NT2/D1 (cell line): ENCODE data around the gene SLC35F3.

Experiments
- SUZ12 ChIP-seq: IDR thresholded peaks from 2 replicates; pipeline ENCODE4 v1.6.1; 2011; ENCODE audit not compliant: insufficient read length, insufficient read depth; ENCODE audit errors: extremely low read depth
- YY1 ChIP-seq: IDR thresholded peaks from 2 replicates; pipeline ENCODE4 v1.6.1; 2011; ENCODE audit not compliant: insufficient read length, insufficient read depth
- ZNF274 ChIP-seq: IDR thresholded peaks from 2 replicates; pipeline ENCODE4 v1.6.1; 2011; ENCODE audit warnings: mild to moderate bottlenecking, low read depth, low read length

- TF ChIP-seq YY1, result no peak
- no peak for TF ChIP-seq ZNF274
- TF ChIP-seq SUZ12, result no peak
These were observed 53.2 kb downstream of the SLC35F3 start for GRCh38 chr1:233957691-233958090.
